Muscle layer of duodenum (tissue), 2 donors: ENCODE results near the gene GDPD5.

ENCODE experiments used
- H3K27ac ChIP-seq: one replicate; pipeline ENCODE4 v1.7.0; 2013; ENCODE audit warnings: mild to moderate bottlenecking, low read length
- H3K27me3 ChIP-seq: one replicate; pipeline ENCODE4 v1.7.0; 2013; ENCODE audit warnings: low read depth, mild to moderate bottlenecking, control low read depth, low read length
- H3K36me3 ChIP-seq, 2 donors: one replicate each; pipeline ENCODE4 v1.7.0; 2013; ENCODE audit warnings: low read length in 2 of 2, control low read depth in 1 of 2, mild to moderate bottlenecking in 1 of 2; ENCODE audit not compliant: insufficient read depth in 2 of 2, control insufficient read depth in 1 of 2
- H3K4me1 ChIP-seq, 2 donors: one replicate each; pipeline ENCODE4 v1.7.0; 2013; ENCODE audit warnings: low read length in 2 of 2, mild to moderate bottlenecking in 2 of 2, control low read depth in 1 of 2, moderate library complexity in 1 of 2; ENCODE audit not compliant: insufficient read depth in 2 of 2, control insufficient read depth in 1 of 2
- H3K4me3 ChIP-seq, 2 donors: one replicate each; pipeline ENCODE4 v1.7.0; 2013; ENCODE audit warnings: low read length in 2 of 2, low read depth in 1 of 2, mild to moderate bottlenecking in 1 of 2
- H3K9me3 ChIP-seq, 2 donors: one replicate each; pipeline ENCODE4 v1.7.0; 2013; ENCODE audit warnings: low read length in 2 of 2, control low read depth in 1 of 2, mild to moderate bottlenecking in 1 of 2; ENCODE audit not compliant: control insufficient read depth in 1 of 2
- donor health status: healthy.

The GDPD5 gene

DNA sequence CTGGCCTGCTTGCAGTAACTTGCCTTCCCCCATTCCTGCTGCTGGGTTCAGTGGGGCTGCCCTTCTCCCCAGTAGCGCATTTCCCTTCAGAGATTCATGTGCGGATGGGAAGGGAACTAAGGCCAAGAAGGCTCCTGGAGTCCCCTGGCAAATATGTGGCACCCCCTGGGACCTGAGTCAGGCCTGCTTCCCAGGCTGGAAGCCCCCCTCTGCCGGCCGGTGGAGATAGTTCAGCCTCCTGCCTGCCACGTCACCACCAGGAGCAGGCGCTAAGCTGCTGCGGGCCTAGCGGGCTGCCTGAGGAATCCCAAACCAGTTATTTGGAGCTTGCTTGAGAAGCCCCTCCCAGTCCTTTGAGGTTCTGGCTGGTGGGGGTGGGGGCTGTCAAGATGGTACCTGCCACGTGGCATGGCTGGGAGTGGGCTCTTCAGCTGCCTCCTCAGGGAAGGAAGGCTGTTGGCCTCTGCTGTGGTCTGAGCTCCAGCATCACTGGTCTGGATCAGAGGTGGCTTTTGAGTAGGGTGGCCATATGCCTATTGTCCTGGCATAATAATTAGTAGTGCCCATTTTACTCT lies 38.3 kb upstream of the GDPD5 start:
- Histone ChIP-seq H3K4me1 (peaks cover 34 to 71% of the 10 kb centered on the region in 2 donors), H3K4me3 (peak overlapping the region; percentile 85 to 96), H3K36me3 (peaks cover 20 to 55% of the 10 kb centered on the region in 2 donors), H3K9me3 (no peaks in the 10 kb centered on the region), H3K27me3 (no peaks in the 10 kb centered on the region), H3K27ac (peak overlapping the region; percentile 99)

DNA sequence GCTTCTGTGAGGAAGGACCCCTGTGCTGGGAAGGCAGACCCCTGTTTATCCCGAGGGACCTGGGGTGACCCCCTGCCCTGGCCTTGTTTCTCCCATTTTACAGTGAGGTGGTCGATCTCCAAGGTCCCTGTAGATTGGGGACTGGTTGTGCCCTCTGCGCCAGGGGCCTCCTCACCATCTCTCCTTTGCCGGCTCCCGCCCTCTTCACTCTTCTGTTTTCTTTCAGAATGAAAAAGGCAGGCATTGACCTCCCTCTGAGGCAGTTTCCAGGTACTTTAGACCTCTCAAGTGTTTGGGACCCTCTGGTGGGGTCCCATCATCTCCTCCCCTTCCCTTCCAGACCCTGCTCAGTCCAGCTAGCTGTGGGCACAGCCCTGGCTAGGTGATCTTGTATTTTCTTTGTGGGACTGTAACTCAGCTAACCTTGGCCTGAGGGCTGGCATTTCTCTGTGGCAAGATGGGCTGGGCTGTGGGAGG lies 37.8 kb upstream of the GDPD5 start:
- no peaks in the 10 kb centered on the region for H3K9me3 ChIP-seq
- H3K4me1 ChIP-seq = peaks cover 38 to 77% of the 10 kb centered on the region in 2 donors
- H3K27me3 ChIP-seq = no peaks in the 10 kb centered on the region
- peak overlapping the region; percentile 85 to 96 for H3K4me3 ChIP-seq
- peak overlapping the region; percentile 99 for H3K27ac ChIP-seq
- H3K36me3 ChIP-seq = peaks cover 15 to 50% of the 10 kb centered on the region in 2 donors

- Histone ChIP-seq H3K9me3 (no peaks in the 10 kb centered on the region), H3K27ac (peak overlapping the region; percentile 99), H3K4me3 (peak overlapping the region; percentile 85 to 96), H3K4me1 (peaks cover 39 to 79% of the 10 kb centered on the region in 2 donors), H3K27me3 (no peaks in the 10 kb centered on the region), H3K36me3 (peaks cover 11 to 44% of the 10 kb centered on the region in 2 donors)
Observed at GRCh38 chr11:75562836-75563484, 37.2 kb upstream of the GDPD5 start.

DNA sequence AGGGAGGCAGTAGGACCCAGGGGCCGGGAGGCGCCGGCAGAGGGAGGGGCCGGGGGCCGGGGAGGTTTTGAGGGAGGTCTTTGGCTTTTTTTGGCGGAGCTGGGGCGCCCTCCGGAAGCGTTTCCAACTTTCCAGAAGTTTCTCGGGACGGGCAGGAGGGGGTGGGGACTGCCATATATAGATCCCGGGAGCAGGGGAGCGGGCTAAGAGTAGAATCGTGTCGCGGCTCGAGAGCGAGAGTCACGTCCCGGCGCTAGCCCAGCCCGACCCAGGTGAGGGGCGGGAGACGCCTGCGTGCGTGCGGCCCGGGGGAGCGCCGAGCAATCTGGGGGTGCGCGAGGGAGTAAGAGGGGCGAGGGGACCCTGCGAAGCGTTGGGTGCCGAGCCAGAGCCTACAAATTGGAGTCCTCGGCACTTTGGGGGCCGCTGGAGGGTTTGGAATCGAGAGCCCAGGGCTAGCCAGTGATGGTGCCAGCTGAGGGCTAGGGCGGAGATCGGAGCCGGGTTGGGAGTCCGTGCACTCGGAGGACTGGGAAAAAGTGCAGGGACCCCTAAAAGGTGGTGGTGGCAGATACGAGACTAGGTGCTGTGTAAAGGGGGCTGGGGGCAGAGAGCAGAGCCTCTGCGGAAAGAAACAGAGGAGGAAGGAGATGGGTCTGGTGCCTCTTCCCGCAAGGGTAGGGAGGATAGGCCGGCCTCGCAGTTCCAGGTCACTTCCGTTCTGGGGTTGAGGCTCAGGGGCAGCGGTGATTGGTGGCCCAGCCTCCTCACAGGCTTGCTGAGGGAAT lies 36.5 kb upstream of the GDPD5 start, which contains the start of gene SERPINH1:
Gene SERPINH1, plus strand, starts transcription at position 206 of the 788 bp plus-strand sequence. CDS start 4,097 bp downstream, outside the sequence.
- peaks cover 6 to 38% of the 10 kb centered on the region in 2 donors for H3K36me3 ChIP-seq
- H3K27me3 ChIP-seq = no peaks in the 10 kb centered on the region
- H3K27ac ChIP-seq = peak within 1 kb of the TSS; percentile 99
- H3K4me1 ChIP-seq = peaks cover 46 to 80% of the 10 kb centered on the region in 2 donors
- no peaks in the 10 kb centered on the region for H3K9me3 ChIP-seq
- H3K4me3 ChIP-seq = peak within 1 kb of the TSS; percentile 85 to 96

GRCh38 chr11:75561426-75562047 lies 35.8 kb upstream of the GDPD5 start:
- Histone ChIP-seq H3K27me3 (no peaks in the 10 kb centered on the region), H3K36me3 (peaks cover 0 to 32% of the 10 kb centered on the region in 2 donors), H3K4me1 (peaks cover 46 to 79% of the 10 kb centered on the region in 2 donors), H3K27ac (peak overlapping the region; percentile 99), H3K9me3 (no peaks in the 10 kb centered on the region), H3K4me3 (peak overlapping the region; percentile 85 to 96)

DNA sequence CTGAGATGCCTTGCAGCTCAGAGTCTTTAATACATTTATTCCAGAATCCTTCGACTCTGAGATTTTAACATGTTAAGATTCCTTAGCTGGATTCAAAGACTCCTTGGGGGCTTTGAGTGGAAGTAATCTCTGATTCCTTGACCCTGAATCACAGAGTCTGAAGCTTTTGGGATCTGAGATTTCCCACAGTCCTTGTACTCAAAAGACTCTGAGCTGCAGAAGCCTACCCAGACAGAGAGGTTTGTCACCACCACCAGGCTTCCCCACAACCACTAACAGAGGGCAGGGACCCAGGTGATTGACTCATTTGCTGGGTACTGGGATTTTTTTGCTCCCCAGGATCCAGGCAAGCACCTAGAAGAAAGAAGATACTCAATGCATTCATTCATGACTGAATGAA lies 34.9 kb upstream of the GDPD5 start:
- H3K4me1 ChIP-seq = peaks cover 42 to 70% of the 10 kb centered on the region in 2 donors
- H3K36me3 ChIP-seq = peaks cover 0 to 25% of the 10 kb centered on the region in 2 donors
- H3K27ac ChIP-seq = no peak overlapping the region
- no peak overlapping the region for H3K4me3 ChIP-seq
- no peaks in the 10 kb centered on the region for H3K9me3 ChIP-seq
- H3K27me3 ChIP-seq = no peaks in the 10 kb centered on the region

DNA sequence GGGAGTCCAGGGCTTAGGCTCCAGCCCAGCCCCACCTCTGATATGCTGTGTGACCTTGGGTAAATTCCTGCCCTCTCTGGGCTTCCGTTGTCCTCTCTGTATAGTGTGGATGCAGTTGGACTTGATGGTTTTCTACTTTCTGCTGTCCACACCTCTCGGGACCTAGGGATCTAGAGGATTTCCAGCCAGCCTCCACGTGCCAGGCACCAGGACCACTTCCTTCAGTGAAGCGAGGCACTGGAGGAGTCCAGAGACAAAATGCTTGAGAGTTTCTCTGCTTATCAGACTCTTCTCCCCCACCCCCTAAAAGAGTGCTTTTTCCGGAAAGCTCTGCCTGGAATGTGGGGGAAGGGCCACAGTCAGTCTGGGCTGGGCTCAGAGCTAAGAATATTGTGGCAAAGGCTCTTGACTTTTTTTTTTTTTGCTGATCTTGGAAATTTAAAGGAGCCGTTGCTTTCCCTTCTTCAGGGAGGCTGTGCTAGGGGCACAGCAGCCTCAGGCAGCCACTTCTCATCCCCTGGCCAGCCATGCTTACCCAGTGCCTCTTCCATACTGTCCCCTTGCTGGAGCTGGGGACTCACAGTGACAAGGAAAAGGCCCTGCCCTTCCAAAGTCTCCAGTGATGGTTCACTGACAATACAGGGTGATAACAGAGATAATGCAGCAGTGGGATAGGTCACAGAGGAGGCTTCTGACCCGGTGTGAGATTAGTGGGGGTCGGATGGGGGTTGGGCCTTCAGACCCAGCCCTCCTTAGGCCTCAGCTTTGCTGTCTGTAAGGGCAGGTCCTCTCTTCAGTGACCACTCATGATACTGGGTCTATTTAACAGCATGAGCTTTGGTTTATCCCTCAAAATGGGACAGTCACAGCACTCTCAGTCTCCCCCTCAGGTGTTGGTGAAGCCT lies 33.5 kb upstream of the GDPD5 start:
- Histone ChIP-seq H3K4me1 (peaks cover 27 to 69% of the 10 kb centered on the region in 2 donors), H3K36me3 (peaks cover 0 to 15% of the 10 kb centered on the region in 2 donors), H3K4me3 (peak overlapping the region in 1 of 2 donors; percentile 32)

GRCh38 chr11:75557666-75558494 lies 32.1 kb upstream of the GDPD5 start:
- Histone ChIP-seq H3K36me3 (peaks cover 0 to 5% of the 10 kb centered on the region in 2 donors), H3K27ac (peak overlapping the region; percentile 87), H3K27me3 (no peaks in the 10 kb centered on the region), H3K4me1 (peaks cover 27 to 74% of the 10 kb centered on the region in 2 donors), H3K4me3 (peak overlapping the region in 1 of 2 donors; percentile 32), H3K9me3 (no peaks in the 10 kb centered on the region)

More for the DNA sequence above, 33.5 kb upstream of the GDPD5 start:
- no peaks in the 10 kb centered on the region for H3K9me3 ChIP-seq
- no peaks in the 10 kb centered on the region for H3K27me3 ChIP-seq
- peak overlapping the region; percentile 87 for H3K27ac ChIP-seq

- Histone ChIP-seq H3K4me3 (no peak overlapping the region), H3K36me3 (no peaks in the 10 kb centered on the region), H3K27me3 (no peaks in the 10 kb centered on the region), H3K4me1 (peaks cover 24 to 68% of the 10 kb centered on the region in 2 donors), H3K9me3 (no peaks in the 10 kb centered on the region), H3K27ac (no peak overlapping the region)
Observed at GRCh38 chr11:75556275-75556674, 30.5 kb upstream of the GDPD5 start.
